Right lobe of liver (tissue), 4 donors: Measurements from ENCODE around the gene SARS1.
"Not testable (repeated sequence)": the region's sequence is repeated elsewhere in the genome, so short reads cannot be mapped to it uniquely, and the experiment has no call there.

ENCODE experiments used
- POLR2A ChIP-seq: fragments of 450-650 bp; IDR thresholded peaks from one replicate; pipeline ENCODE4 v1.6.1; 2017; ENCODE audit warnings: antibody characterized with exemption, mild to moderate bottlenecking
- TF ChIP-seq, protein P1 (sequence below), 4 donors: fragments of 200-600 bp in 3 of 4; fragments of 450-650 bp in 1 of 4; IDR thresholded peaks; one replicate each; pipeline versions ENCODE4 v1.5.1 to v1.8.0; 2016 to 2022; ENCODE audit warnings: antibody characterized with exemption in 4 of 4, mild to moderate bottlenecking in 2 of 4
- donor health status: DM: no; HTN: no; CAD: no.
- donor health status: DM: no; HTN: no; CAD: no.
- donor health status: DM: no; HTN: yes; CAD: no.

- TF ChIP-seq, protein P1, sequence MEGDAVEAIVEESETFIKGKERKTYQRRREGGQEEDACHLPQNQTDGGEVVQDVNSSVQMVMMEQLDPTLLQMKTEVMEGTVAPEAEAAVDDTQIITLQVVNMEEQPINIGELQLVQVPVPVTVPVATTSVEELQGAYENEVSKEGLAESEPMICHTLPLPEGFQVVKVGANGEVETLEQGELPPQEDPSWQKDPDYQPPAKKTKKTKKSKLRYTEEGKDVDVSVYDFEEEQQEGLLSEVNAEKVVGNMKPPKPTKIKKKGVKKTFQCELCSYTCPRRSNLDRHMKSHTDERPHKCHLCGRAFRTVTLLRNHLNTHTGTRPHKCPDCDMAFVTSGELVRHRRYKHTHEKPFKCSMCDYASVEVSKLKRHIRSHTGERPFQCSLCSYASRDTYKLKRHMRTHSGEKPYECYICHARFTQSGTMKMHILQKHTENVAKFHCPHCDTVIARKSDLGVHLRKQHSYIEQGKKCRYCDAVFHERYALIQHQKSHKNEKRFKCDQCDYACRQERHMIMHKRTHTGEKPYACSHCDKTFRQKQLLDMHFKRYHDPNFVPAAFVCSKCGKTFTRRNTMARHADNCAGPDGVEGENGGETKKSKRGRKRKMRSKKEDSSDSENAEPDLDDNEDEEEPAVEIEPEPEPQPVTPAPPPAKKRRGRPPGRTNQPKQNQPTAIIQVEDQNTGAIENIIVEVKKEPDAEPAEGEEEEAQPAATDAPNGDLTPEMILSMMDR (IDR thresholded peaks at IDR 0.05) = not testable (repeated sequence)
- not testable (repeated sequence) for TF ChIP-seq POLR2A
Measured at GRCh38 chr1:109180715-109181084, 33.0 kb upstream of the SARS1 start.
